Endothelial cell of umbilical vein (primary cell): ENCODE data around the gene RPL39. TPM values are rescaled to one million over a fixed set of nuclear protein-coding genes. Genes with fewer than 3 reads are reported as not detected.

Experiments used
- BruUV-seq: library from RNA; stranded (reverse); fragments of 400-500 nt; replicated peaks from 2 replicates; lab custom pipeline; 2021; lab: Mats Ljungman, UMichigan
- CTCF ChIA-PET: fragments of 300-600, 350-600 bp; sonication (Branson Sonifier 250); formaldehyde crosslinking; loops from one replicate; lab custom pipeline; 2021; ENCODE audit warnings: antibody characterized with exemption, inconsistent platforms; lab: Charles Lee
- POLR2A ChIA-PET: fragments of 300-600, 350-600 bp; sonication (Branson Sonifier 250); formaldehyde crosslinking; loops from one replicate; lab custom pipeline; 2021; ENCODE audit warnings: antibody characterized with exemption, inconsistent platforms; lab: Charles Lee
- DNase-seq: peaks from one replicate; pipeline ENCODE4 v3.0.0-alpha.2; 2011; ENCODE audit warnings: low read depth, low spot score
- FAIRE-seq: peaks from 2 replicates; lab custom pipeline; 2011; peaks lifted over from hg19 to GRCh38; lab: Jason Lieb, UNC
- H2AFZ ChIP-seq: 2 replicates; pipeline ENCODE4 v1.6.0; 2012; ENCODE audit warnings: low read depth, low read length, control low read depth, inconsistent platforms
- H3K27ac ChIP-seq: 2 replicates; pipeline ENCODE4 v1.5.1; 2011; ENCODE audit warnings: low read depth, mild to moderate bottlenecking, control low read depth, low read length, moderate library complexity; ENCODE audit not compliant: insufficient read depth
- H3K27me3 ChIP-seq, 2 experiments: 2 replicates each; pipeline versions ENCODE4 v1.6.0 to v1.6.1; 2011; ENCODE audit warnings: low read length in 2 of 2, mixed read lengths in 1 of 2; ENCODE audit not compliant: control insufficient read depth in 2 of 2, insufficient read depth in 2 of 2
- H3K36me3 ChIP-seq, 2 experiments: 2 replicates in 1 of 2; 3 replicates in 1 of 2; pipeline ENCODE4 v1.5.1; 2011; ENCODE audit warnings: low read length in 2 of 2, mild to moderate bottlenecking in 1 of 2, moderate library complexity in 1 of 2; ENCODE audit not compliant: control insufficient read depth in 2 of 2, insufficient read depth in 2 of 2; ENCODE audit errors: extremely low read depth in 1 of 2
- H3K4me1 ChIP-seq: 3 replicates; pipeline ENCODE4 v1.5.1; 2011; ENCODE audit warnings: mild to moderate bottlenecking, low read length; ENCODE audit not compliant: control insufficient read depth, insufficient read depth; ENCODE audit errors: extremely low read depth
- H3K4me2 ChIP-seq: 2 replicates; pipeline ENCODE4 v1.6.1; 2011; ENCODE audit warnings: low read length, control low read depth, mixed read lengths; ENCODE audit not compliant: insufficient read depth
- H3K4me3 ChIP-seq, 3 experiments: fragments of 200-600 bp in 1 of 3; sonication (generic), shearing (Covaris generic) in 1 of 3; replicated peaks in 1 of 3; 2 replicates each; pipeline ENCODE4 v1.5.1; 2011 to 2016; ENCODE audit warnings: control low read depth in 3 of 3, low read length in 3 of 3, mild to moderate bottlenecking in 2 of 3, inconsistent platforms in 1 of 3, low read depth in 1 of 3, moderate library complexity in 1 of 3; ENCODE audit not compliant: insufficient read depth in 1 of 3
- H3K79me2 ChIP-seq: 2 replicates; pipeline ENCODE4 v1.6.0; 2012; ENCODE audit warnings: low read length, inconsistent platforms; ENCODE audit not compliant: control insufficient read depth, insufficient read depth
- H3K9ac ChIP-seq: replicated peaks from 2 replicates; pipeline ENCODE3; 2011; ENCODE audit warnings: low read length, control low read depth; ENCODE audit not compliant: insufficient read depth; ENCODE audit errors: extremely low read depth
- H3K9me1 ChIP-seq: replicated peaks from 3 replicates; pipeline ENCODE4 v1.6.0; 2011; ENCODE audit warnings: mild to moderate bottlenecking, low read length; ENCODE audit not compliant: control insufficient read depth, insufficient read depth; ENCODE audit errors: extremely low read depth
- H3K9me3 ChIP-seq: replicated peaks from 2 replicates; pipeline ENCODE4 v1.5.1; 2012; ENCODE audit warnings: low read length, inconsistent platforms; ENCODE audit not compliant: control insufficient read depth, insufficient read depth
- H4K20me1 ChIP-seq: replicated peaks from 2 replicates; pipeline ENCODE3; 2011; ENCODE audit warnings: mild to moderate bottlenecking, low read length; ENCODE audit not compliant: control insufficient read depth, insufficient read depth; ENCODE audit errors: extremely low read depth
- EZH2 ChIP-seq: IDR thresholded peaks from 2 replicates; pipeline ENCODE4 v1.6.1; 2012; ENCODE audit warnings: borderline replicate concordance, low read depth, mild to moderate bottlenecking, moderate library complexity, low read length, inconsistent platforms; ENCODE audit not compliant: severe bottlenecking
- FOS ChIP-seq: IDR thresholded peaks from 2 replicates; pipeline ENCODE4 v1.6.1; 2011; ENCODE audit warnings: mild to moderate bottlenecking, low read length, moderate library complexity, borderline replicate concordance; ENCODE audit not compliant: insufficient read depth
- MYC ChIP-seq: IDR thresholded peaks from one replicate; pipeline ENCODE4 v1.6.1; 2011; ENCODE audit warnings: mild to moderate bottlenecking, low read depth, low read length
- POLR2A ChIP-seq: IDR thresholded peaks from 2 replicates; pipeline ENCODE4 v1.6.1; 2012; ENCODE audit warnings: low read depth, mild to moderate bottlenecking, control low read depth, low read length
- POLR2AphosphoS5 ChIP-seq: IDR thresholded peaks from 2 replicates; pipeline ENCODE4 v1.6.1; 2012; ENCODE audit warnings: low read depth, mild to moderate bottlenecking, control low read depth, low read length, moderate library complexity; ENCODE audit not compliant: insufficient read depth
- dilution Hi-C: fragments of 300-500 bp; cut with MboI; formaldehyde crosslinking; loops from one replicate; pipeline ENCODE4 v1.15.0; 2019; ENCODE audit warnings: low sequenced_read_pairs; ENCODE audit not compliant: extremely low pct_ligation_motif_present
- intact Hi-C: fragments of 100-400 bp; cut with micrococcal nuclease; formaldehyde crosslinking; loops from one replicate; pipeline ENCODE4 v1.10.0; 2022
- polyA plus RNA-seq, 4 experiments: library from polyadenylated mRNA; depleted of rRNA in 3 of 4; stranded (reverse) in 3 of 4; unstranded in 1 of 4; fragments of >200 nt; gene quantifications; 2 replicates each; pipeline versions ENCODE4 v1.2.1 to v1.2.3, GENCODE V29; 2011 to 2012; ENCODE audit warnings: missing spikeins in 1 of 4
- total RNA-seq: library from RNA; stranded (reverse); gene quantifications from 2 replicates; pipeline ENCODE4 v1.2.3, GENCODE V29; 2021
- TF ChIP-seq, protein P1 (sequence below), 2 donors: IDR thresholded peaks; 1 replicate in 1 of 2; 2 replicates in 1 of 2; pipeline ENCODE4 v1.5.1; 2011; ENCODE audit warnings: low read length in 2 of 2, mild to moderate bottlenecking in 2 of 2, moderate library complexity in 2 of 2, control low read depth in 1 of 2, inconsistent platforms in 1 of 2, low read depth in 1 of 2; ENCODE audit not compliant: insufficient read depth in 1 of 2; ENCODE audit errors: extremely low read depth in 1 of 2
- TF ChIP-seq, protein P2 (sequence below): IDR thresholded peaks from 2 replicates; pipeline ENCODE4 v1.6.1; 2011; ENCODE audit not compliant: insufficient read depth, insufficient read length

Gene RPL39
- total and polyA plus RNA-seq, 2 donors (not counting 3 experiments of a cell fraction or from before 2014, with no cell fraction given), result 1,305 to 1,516 TPM

DNA sequence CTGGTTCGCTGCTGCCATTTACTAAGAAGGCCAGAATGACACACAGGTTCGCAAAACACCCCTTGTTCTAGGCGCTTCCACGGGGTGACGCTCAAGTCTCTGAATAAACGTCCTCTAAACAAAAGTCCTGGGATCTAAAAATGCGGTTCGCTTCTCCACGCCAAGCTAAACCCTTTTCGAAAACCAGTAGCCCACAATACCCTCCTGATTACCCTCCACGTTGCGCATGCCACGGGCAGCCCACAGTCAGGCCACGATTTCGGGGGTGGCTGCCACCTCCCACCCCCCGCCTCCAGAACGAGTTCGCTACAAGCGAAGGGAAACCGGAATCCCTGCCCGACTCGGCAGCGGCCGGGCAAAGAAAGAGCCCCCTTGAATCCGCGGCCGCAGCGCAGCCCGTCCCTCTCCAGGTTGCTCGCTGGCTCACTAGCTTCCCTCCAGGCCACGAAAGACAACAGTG is 423 bp downstream of the RPL39 start:
- TF ChIP-seq EZH2, result no peak
- TF ChIP-seq POLR2A, result no peak
- TF ChIP-seq POLR2AphosphoS5, result no peak
- TF ChIP-seq, protein P1, sequence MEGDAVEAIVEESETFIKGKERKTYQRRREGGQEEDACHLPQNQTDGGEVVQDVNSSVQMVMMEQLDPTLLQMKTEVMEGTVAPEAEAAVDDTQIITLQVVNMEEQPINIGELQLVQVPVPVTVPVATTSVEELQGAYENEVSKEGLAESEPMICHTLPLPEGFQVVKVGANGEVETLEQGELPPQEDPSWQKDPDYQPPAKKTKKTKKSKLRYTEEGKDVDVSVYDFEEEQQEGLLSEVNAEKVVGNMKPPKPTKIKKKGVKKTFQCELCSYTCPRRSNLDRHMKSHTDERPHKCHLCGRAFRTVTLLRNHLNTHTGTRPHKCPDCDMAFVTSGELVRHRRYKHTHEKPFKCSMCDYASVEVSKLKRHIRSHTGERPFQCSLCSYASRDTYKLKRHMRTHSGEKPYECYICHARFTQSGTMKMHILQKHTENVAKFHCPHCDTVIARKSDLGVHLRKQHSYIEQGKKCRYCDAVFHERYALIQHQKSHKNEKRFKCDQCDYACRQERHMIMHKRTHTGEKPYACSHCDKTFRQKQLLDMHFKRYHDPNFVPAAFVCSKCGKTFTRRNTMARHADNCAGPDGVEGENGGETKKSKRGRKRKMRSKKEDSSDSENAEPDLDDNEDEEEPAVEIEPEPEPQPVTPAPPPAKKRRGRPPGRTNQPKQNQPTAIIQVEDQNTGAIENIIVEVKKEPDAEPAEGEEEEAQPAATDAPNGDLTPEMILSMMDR (IDR thresholded peaks at IDR 0.05; ENCODE audit: extremely low read depth in 1 of 2, insufficient read depth in 1 of 2, low read depth in 1 of 2, low read length in 2 of 2), result no peak
- no peak for TF ChIP-seq FOS
- no peak for TF ChIP-seq MYC
- TF ChIP-seq, protein P2, sequence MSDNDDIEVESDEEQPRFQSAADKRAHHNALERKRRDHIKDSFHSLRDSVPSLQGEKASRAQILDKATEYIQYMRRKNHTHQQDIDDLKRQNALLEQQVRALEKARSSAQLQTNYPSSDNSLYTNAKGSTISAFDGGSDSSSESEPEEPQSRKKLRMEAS, result no peak
- CTCF ChIA-PET, result interaction anchor here (0.5 to 1.7 kb wide), 10 partner anchors 36 to 317 kb away, joined by 3 to 13 read pairs (median 3); partner anchors contain the start of gene UPF3B
- peak; percentile 57 for DNase-seq
- Histone ChIP-seq H3K27ac (peak overlapping the region; percentile 85), H3K4me3 (peak overlapping the region; percentile 65 to 93 (median 92)), H3K9ac (peak overlapping the region; percentile 92), H3K4me1 (peaks cover 24% of the 10 kb centered on the region), H3K9me3 (no peaks in the 10 kb centered on the region), H3K27me3 (no peaks in the 10 kb centered on the region), H3K4me2 (peak overlapping the region; percentile 96), H2AFZ (no peak overlapping the region), H3K9me1 (no peaks in the 10 kb centered on the region), H4K20me1 (no peaks in the 10 kb centered on the region), H3K79me2 (peaks cover 49% of the 10 kb centered on the region), H3K36me3 (peaks cover 4% of the 10 kb centered on the region in 2 experiments)
- POLR2A ChIA-PET, result interaction anchor here (0.6 to 2.4 kb wide), 9 partner anchors 9 to 287 kb away, joined by 3 to 22 read pairs (median 4); partner anchors contain the start of genes NDUFA1, RNF113A, SEPTIN6 and UPF3B
- FAIRE-seq, result peak; percentile 50
- intact Hi-C loops (loop anchor here (1.0 to 5.0 kb wide), 5 partner anchors 36 to 217 kb away; partner anchors contain the start of genes NDUFA1, RNF113A, UBE2A and UPF3B), dilution Hi-C loops (no loop called here)
- BruUV-seq, result TSS peak; percentile 53
